Trophoblast cell (in vitro differentiated cells and primary cell): ENCODE measurements around the gene SLC7A4.

ENCODE experiments used
- DNase-seq, 2 donors: peaks; one replicate each; pipeline ENCODE4 v3.0.0-alpha.2; 2016
- H2AFZ ChIP-seq: 2 replicates; pipeline ENCODE4 v1.6.1; 2013; ENCODE audit warnings: low read length, moderate library complexity, mild to moderate bottlenecking; ENCODE audit not compliant: insufficient read depth, poor library complexity
- H2AK5ac ChIP-seq: 2 replicates; pipeline ENCODE4 v1.6.1; 2013; ENCODE audit warnings: mild to moderate bottlenecking, low read length
- H2BK120ac ChIP-seq: 2 replicates; pipeline ENCODE4 v1.6.1; 2013; ENCODE audit warnings: low read length, mild to moderate bottlenecking, moderate library complexity; ENCODE audit not compliant: insufficient read depth, poor library complexity
- H2BK12ac ChIP-seq: 2 replicates; pipeline ENCODE4 v1.6.1; 2013; ENCODE audit warnings: mild to moderate bottlenecking, low read length, moderate library complexity
- H2BK5ac ChIP-seq: 2 replicates; pipeline ENCODE4 v1.6.1; 2013; ENCODE audit warnings: low read length, low read depth, moderate library complexity, mild to moderate bottlenecking; ENCODE audit not compliant: poor library complexity
- H3K14ac ChIP-seq: 2 replicates; pipeline ENCODE4 v1.6.1; 2013; ENCODE audit warnings: mild to moderate bottlenecking, low read length
- H3K18ac ChIP-seq: 2 replicates; pipeline ENCODE4 v1.6.1; 2013; ENCODE audit warnings: mild to moderate bottlenecking, low read length
- H3K23ac ChIP-seq: 2 replicates; pipeline ENCODE4 v1.6.1; 2013; ENCODE audit warnings: low read length
- H3K27ac ChIP-seq: 2 replicates; pipeline ENCODE4 v1.5.1; 2013; ENCODE audit warnings: low read depth, mild to moderate bottlenecking, inconsistent platforms, low read length, moderate library complexity
- H3K27me3 ChIP-seq: 2 replicates; pipeline ENCODE4 v1.6.1; 2013; ENCODE audit warnings: inconsistent platforms, mild to moderate bottlenecking, low read length, moderate library complexity; ENCODE audit not compliant: insufficient read depth
- H3K36me3 ChIP-seq, 2 experiments: 1 replicate in 1 of 2; 2 replicates in 1 of 2; pipeline ENCODE4 v1.6.1; 2013; ENCODE audit warnings: low read length in 2 of 2, mild to moderate bottlenecking in 2 of 2, moderate library complexity in 1 of 2; ENCODE audit not compliant: insufficient read depth in 2 of 2, control insufficient read depth in 1 of 2
- H3K4ac ChIP-seq: 2 replicates; pipeline ENCODE4 v1.6.1; 2013; ENCODE audit warnings: low read depth, mild to moderate bottlenecking, low read length, moderate library complexity
- H3K4me1 ChIP-seq, 2 experiments: 1 replicate in 1 of 2; 2 replicates in 1 of 2; pipeline ENCODE4 v1.6.1; 2013; ENCODE audit warnings: low read length in 2 of 2, mild to moderate bottlenecking in 2 of 2, moderate library complexity in 1 of 2; ENCODE audit not compliant: insufficient read depth in 2 of 2, control insufficient read depth in 1 of 2
- H3K4me2 ChIP-seq: 2 replicates; pipeline ENCODE4 v1.6.1; 2013; ENCODE audit warnings: inconsistent platforms, mild to moderate bottlenecking, low read length, moderate library complexity
- H3K4me3 ChIP-seq: 2 replicates; pipeline ENCODE4 v1.5.1; 2013; ENCODE audit warnings: mild to moderate bottlenecking, low read depth, low read length, inconsistent platforms
- H3K79me1 ChIP-seq: one replicate; pipeline ENCODE4 v1.6.1; 2013; ENCODE audit warnings: low read length
- H3K79me2 ChIP-seq: 2 replicates; pipeline ENCODE4 v1.6.1; 2013; ENCODE audit warnings: low read length, mild to moderate bottlenecking; ENCODE audit not compliant: control insufficient read depth, insufficient read depth, poor library complexity
- H3K9ac ChIP-seq: 2 replicates; pipeline ENCODE4 v1.6.1; 2013; ENCODE audit warnings: mild to moderate bottlenecking, low read length
- H3K9me3 ChIP-seq: 2 replicates; pipeline ENCODE4 v1.6.1; 2013; ENCODE audit warnings: low read depth, mild to moderate bottlenecking, control low read depth, inconsistent platforms, low read length; ENCODE audit not compliant: insufficient read depth
- H4K12ac ChIP-seq: 2 replicates; pipeline ENCODE4 v1.6.1; 2013; ENCODE audit warnings: low read depth, mild to moderate bottlenecking, low read length, moderate library complexity
- H4K8ac ChIP-seq: 2 replicates; pipeline ENCODE4 v1.6.1; 2013; ENCODE audit warnings: low read depth, mild to moderate bottlenecking, low read length, moderate library complexity
- H4K91ac ChIP-seq: one replicate; pipeline ENCODE4 v1.6.1; 2013; ENCODE audit warnings: low read depth, mild to moderate bottlenecking, low read length, moderate library complexity
- WGBS: extraction: QIAGEN DNeasy Blood & Tissue Kit; methylation state at CpG from one replicate; pipeline ENCODE4 v1.1.7; 2013; ENCODE audit warnings: missing lambda C conversion rate; ENCODE audit not compliant: insufficient read length, insufficient coverage; ENCODE audit errors: extremely low coverage; 5-methylcytosine and 5-hydroxymethylcytosine counted together

Gene SLC7A4

DNA sequence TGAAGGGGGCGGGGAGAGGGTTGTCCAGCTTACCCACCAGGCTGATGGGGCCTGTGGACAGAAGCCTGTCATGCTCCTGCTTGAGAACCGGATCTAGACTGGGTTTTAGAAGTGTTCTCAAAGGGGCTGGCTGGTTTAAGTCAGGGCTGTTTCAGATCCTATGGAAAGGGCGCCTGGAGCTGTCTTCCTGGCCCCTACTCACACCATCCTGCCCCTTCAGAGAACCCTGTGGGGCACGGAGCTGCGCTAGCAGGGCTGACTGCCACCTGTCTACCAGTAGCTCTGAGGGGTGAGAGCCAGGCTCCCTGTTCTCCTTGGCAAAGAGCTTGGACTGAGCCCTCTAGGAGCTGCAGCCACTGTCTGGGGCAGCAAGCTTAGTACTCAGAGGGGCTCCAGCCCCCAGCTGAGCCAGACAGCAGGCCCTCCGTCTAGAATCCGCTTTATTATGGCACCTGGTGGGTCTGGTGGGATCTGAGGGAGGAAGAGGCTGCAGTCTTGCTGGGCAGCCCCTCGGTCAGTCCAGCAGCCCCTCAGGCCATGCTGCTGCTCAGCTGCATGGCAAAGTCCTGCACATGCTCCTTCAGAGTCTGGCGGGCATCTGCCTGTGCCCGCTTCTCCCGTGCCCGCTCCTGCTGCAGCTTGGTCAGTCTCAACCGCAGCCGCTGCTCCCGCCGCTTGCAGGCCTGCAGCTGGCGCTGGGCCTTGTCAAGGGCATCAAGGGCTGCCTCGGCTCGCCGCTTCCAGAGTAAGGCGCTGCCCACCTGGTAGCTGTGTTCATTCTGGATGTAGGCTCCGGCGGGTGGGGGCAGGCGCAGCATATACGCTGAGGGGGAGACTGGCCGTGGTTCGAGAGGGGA lies 32.8 kb downstream of the SLC7A4 start:
- no peak overlapping the region for H3K27ac ChIP-seq
- H3K4me3 ChIP-seq: no peak overlapping the region
- no peak overlapping the region for H3K4ac ChIP-seq
- H3K9me3 ChIP-seq: no peaks in the 10 kb centered on the region
- H2BK120ac ChIP-seq: no peak overlapping the region
- H3K4me1 ChIP-seq: peaks cover 14 to 20% of the 10 kb centered on the region in 2 experiments
- peaks cover 17% of the 10 kb centered on the region for H3K79me1 ChIP-seq
- H2BK5ac ChIP-seq: no peak overlapping the region
- no CpG with 5 or more reads among the region's 27 CpGs for WGBS
- no peak overlapping the region for H2AK5ac ChIP-seq
- H4K12ac ChIP-seq: no peak overlapping the region
- no peak overlapping the region for H3K18ac ChIP-seq
- no peak overlapping the region for H3K23ac ChIP-seq
- no peak overlapping the region for H3K14ac ChIP-seq
- no peaks in the 10 kb centered on the region for H3K27me3 ChIP-seq
- no peak overlapping the region for H2AFZ ChIP-seq
- H3K4me2 ChIP-seq: no peak overlapping the region
- H3K79me2 ChIP-seq: peaks cover 15% of the 10 kb centered on the region
- DNase-seq: no peak
- no peak overlapping the region for H3K9ac ChIP-seq
- H4K91ac ChIP-seq: no peak overlapping the region
- H2BK12ac ChIP-seq: no peak overlapping the region
- H3K36me3 ChIP-seq: peaks cover 48 to 50% of the 10 kb centered on the region in 2 experiments
- no peak overlapping the region for H4K8ac ChIP-seq

DNA sequence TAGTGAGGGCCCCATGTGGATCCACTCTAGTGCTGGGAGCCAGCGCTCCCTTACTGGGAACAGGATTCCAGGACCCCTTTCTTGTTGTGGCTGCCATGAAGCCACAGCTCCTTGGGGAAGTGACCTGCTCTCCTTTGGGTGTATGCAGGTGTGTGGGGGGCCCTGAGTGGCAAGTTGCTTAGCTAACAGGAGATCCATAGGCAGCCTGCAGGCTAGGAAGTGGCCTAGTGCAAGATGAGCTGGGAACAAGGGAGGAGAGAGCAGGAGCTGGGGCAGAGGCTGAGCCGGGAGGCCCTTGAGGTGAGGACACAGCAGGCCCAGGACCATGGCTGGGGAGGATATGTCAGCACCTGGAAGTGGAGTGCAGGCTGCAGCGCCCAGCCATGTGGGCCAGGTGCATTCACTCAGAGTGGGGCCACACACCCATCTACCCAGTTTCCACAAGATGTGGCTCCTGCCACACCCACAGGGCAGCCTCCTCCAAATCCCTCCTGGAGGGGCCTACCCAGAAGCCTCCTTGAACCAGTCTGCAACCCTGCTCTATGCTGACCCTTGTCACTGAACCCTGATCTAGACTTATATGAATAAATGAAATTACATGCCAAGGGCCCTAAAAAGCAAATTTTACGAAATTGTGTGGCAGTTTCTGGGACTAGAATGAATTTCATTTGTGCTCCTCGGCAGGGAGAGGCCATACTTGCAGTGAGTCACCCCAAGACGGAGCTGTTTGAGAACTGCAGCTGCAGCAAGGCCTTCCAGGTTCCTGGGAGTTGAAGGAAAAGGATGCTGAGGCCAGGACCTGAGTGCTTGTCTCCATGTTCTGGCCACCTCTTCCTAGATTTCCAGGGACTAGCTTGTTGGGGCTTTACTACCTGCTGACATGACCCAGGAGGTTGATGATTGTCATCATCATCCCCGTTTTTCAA lies 33.7 kb downstream of the SLC7A4 start:
- Histone ChIP-seq H2AFZ (no peak overlapping the region), H3K27ac (no peak overlapping the region), H3K9ac (no peak overlapping the region), H2BK12ac (no peak overlapping the region), H3K23ac (no peak overlapping the region), H3K79me1 (peaks cover 17% of the 10 kb centered on the region), H3K4ac (no peak overlapping the region), H3K36me3 (peaks cover 55 to 59% of the 10 kb centered on the region in 2 experiments), H4K8ac (no peak overlapping the region), H3K18ac (no peak overlapping the region), H4K91ac (no peak overlapping the region), H3K27me3 (no peaks in the 10 kb centered on the region), H3K9me3 (no peaks in the 10 kb centered on the region), H4K12ac (no peak overlapping the region), H3K4me3 (no peak overlapping the region), H3K14ac (no peak overlapping the region), H2BK120ac (no peak overlapping the region), H3K79me2 (peaks cover 15% of the 10 kb centered on the region), H2AK5ac (no peak overlapping the region), H2BK5ac (no peak overlapping the region), H3K4me1 (peaks cover 14 to 20% of the 10 kb centered on the region in 2 experiments), H3K4me2 (no peak overlapping the region)
- DNase-seq: no peak
- WGBS: no CpG with 5 or more reads among the region's 7 CpGs

DNA sequence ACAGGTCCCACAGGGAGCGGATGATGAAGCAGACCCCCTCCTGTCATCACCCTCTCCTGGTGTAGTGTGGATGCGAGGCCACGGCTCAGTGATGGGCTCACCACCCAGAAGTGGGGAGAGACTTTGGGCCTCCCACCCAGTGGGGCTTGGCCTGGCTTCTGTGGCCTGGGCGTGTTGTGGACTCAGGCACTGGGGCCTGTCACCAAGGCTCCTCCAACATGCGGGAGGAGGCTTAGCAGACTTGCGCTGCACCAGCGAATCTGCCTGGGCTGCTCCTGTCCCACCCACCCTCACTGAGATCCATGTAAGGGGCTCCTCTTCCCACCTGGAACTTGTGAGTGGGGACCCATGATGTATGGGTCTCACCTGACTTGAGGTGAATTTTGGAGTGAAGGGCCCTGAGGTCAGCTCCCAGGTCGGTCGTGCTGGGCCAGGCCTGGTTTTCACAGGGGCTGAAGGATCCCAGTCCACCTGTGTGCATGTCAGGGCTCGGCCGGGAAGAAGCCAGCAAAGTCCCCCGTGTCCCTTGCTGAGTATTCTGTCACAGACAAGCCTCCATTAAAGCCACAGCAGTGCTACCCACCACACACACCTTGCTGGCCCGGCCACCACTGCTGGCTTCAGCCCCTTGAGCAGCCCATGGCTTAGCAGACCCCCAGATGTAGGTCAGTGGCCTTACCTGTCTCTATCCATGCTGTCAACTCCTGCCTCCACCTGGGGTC lies 34.7 kb downstream of the SLC7A4 start:
- peaks cover 12% of the 10 kb centered on the region for H3K79me2 ChIP-seq
- no peaks in the 10 kb centered on the region for H3K9me3 ChIP-seq
- no peak overlapping the region for H2BK120ac ChIP-seq
- H3K9ac ChIP-seq: no peak overlapping the region
- H3K4me1 ChIP-seq: peaks cover 10 to 17% of the 10 kb centered on the region in 2 experiments
- no peak overlapping the region for H2AK5ac ChIP-seq
- no peak overlapping the region for H4K91ac ChIP-seq
- H3K23ac ChIP-seq: no peak overlapping the region
- H3K18ac ChIP-seq: no peak overlapping the region
- no peak overlapping the region for H3K14ac ChIP-seq
- H4K8ac ChIP-seq: no peak overlapping the region
- H3K4ac ChIP-seq: no peak overlapping the region
- WGBS: no CpG with 5 or more reads among the region's 13 CpGs
- H3K4me2 ChIP-seq: no peak overlapping the region
- H2BK12ac ChIP-seq: no peak overlapping the region
- H3K27me3 ChIP-seq: no peaks in the 10 kb centered on the region
- no peak overlapping the region for H3K4me3 ChIP-seq
- H3K27ac ChIP-seq: no peak overlapping the region
- DNase-seq: no peak
- H4K12ac ChIP-seq: no peak overlapping the region
- H3K36me3 ChIP-seq: peaks cover 64 to 68% of the 10 kb centered on the region in 2 experiments
- peaks cover 14% of the 10 kb centered on the region for H3K79me1 ChIP-seq
- no peak overlapping the region for H2BK5ac ChIP-seq
- H2AFZ ChIP-seq: no peak overlapping the region
